Osteoblast (primary cell): Measurements from ENCODE around the gene SPATA16. TPM values are rescaled to one million over a fixed set of nuclear protein-coding genes. Genes with fewer than 3 reads are reported as not detected.

Experiments
- DNase-seq: peaks from one replicate; pipeline ENCODE4 v3.0.0; 2011; ENCODE audit warnings: low spot score, mixed read lengths; ENCODE audit not compliant: insufficient read length; ENCODE audit errors: missing footprints
- H2AFZ ChIP-seq: 2 replicates; pipeline ENCODE4 v1.6.0; 2011; ENCODE audit warnings: mild to moderate bottlenecking, low read length
- H3K27ac ChIP-seq: 2 replicates; pipeline ENCODE4 v1.5.1; 2011; ENCODE audit warnings: mild to moderate bottlenecking, low read depth, low read length, moderate library complexity
- H3K27me3 ChIP-seq: 2 replicates; pipeline ENCODE4 v1.6.0; 2012; ENCODE audit warnings: mild to moderate bottlenecking, control low read depth, inconsistent platforms, low read length, moderate library complexity; ENCODE audit not compliant: insufficient read depth
- H3K36me3 ChIP-seq: 2 replicates; pipeline ENCODE4 v1.5.1; 2011; ENCODE audit warnings: mild to moderate bottlenecking, low read length, control low read depth, moderate library complexity; ENCODE audit not compliant: insufficient read depth
- H3K4me1 ChIP-seq: 2 replicates; pipeline ENCODE4 v1.5.1; 2011; ENCODE audit warnings: mild to moderate bottlenecking, low read length, control low read depth, moderate library complexity; ENCODE audit not compliant: insufficient read depth
- H3K4me2 ChIP-seq: 2 replicates; pipeline ENCODE4 v1.6.0; 2011; ENCODE audit warnings: mild to moderate bottlenecking, low read length; ENCODE audit not compliant: insufficient read depth
- H3K4me3 ChIP-seq: fragments of 200-600 bp; sonication (generic); 3 replicates; pipeline ENCODE4 v1.5.1; 2012; ENCODE audit warnings: mild to moderate bottlenecking, low read length, inconsistent platforms; ENCODE audit not compliant: insufficient read depth
- H3K79me2 ChIP-seq: 2 replicates; pipeline ENCODE4 v1.6.0; 2012; ENCODE audit warnings: mild to moderate bottlenecking, low read length, control low read depth, inconsistent platforms; ENCODE audit not compliant: insufficient read depth
- H3K9me3 ChIP-seq: 2 replicates; pipeline ENCODE4 v1.5.1; 2011; ENCODE audit warnings: low read depth, low read length, control low read depth
- H4K20me1 ChIP-seq: 2 replicates; pipeline ENCODE4 v1.6.0; 2012; ENCODE audit warnings: mild to moderate bottlenecking, low read length, control low read depth; ENCODE audit not compliant: insufficient read depth
- total RNA-seq: library from RNA; depleted of rRNA; stranded (reverse); fragments of >200 nt; gene quantifications from 2 replicates; pipeline ENCODE4 v1.2.3, GENCODE V29; 2012
- TF ChIP-seq, protein P1 (sequence below): IDR thresholded peaks from 2 replicates; pipeline ENCODE4 v1.5.1; 2011; ENCODE audit warnings: mild to moderate bottlenecking, low read depth, low read length, moderate library complexity; ENCODE audit errors: extremely low read depth

Gene SPATA16
- total RNA-seq, 1 donor, result not detected

DNA sequence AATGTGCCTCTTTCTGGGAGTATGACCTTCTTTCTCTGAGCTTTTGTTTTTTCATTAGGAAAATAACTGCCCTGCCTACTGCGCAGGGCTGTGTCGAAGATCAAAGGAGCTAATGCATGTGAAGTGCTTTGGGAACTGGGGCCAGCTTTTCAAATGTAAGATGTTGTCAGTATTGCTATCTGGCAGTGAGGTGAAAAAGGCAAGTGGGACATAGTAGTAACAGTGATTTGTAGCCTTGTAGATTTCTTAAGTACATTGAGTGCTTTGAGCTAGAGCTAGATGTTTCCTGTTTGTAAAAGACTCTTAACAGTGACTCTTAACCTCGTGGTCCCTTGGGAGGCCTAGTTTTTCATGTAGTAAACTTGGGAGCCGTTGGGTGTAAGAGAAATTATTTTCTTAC lies 264.0 kb downstream of the SPATA16 start:
- no peak overlapping the region for H3K4me3 ChIP-seq
- no peak overlapping the region for H3K4me2 ChIP-seq
- no peaks in the 10 kb centered on the region for H3K4me1 ChIP-seq
- H3K27ac ChIP-seq, result no peak overlapping the region
- no peaks in the 10 kb centered on the region for H3K27me3 ChIP-seq
- no peak for DNase-seq
- TF ChIP-seq, protein P1, sequence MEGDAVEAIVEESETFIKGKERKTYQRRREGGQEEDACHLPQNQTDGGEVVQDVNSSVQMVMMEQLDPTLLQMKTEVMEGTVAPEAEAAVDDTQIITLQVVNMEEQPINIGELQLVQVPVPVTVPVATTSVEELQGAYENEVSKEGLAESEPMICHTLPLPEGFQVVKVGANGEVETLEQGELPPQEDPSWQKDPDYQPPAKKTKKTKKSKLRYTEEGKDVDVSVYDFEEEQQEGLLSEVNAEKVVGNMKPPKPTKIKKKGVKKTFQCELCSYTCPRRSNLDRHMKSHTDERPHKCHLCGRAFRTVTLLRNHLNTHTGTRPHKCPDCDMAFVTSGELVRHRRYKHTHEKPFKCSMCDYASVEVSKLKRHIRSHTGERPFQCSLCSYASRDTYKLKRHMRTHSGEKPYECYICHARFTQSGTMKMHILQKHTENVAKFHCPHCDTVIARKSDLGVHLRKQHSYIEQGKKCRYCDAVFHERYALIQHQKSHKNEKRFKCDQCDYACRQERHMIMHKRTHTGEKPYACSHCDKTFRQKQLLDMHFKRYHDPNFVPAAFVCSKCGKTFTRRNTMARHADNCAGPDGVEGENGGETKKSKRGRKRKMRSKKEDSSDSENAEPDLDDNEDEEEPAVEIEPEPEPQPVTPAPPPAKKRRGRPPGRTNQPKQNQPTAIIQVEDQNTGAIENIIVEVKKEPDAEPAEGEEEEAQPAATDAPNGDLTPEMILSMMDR, result no peak
- H4K20me1 ChIP-seq, result no peaks in the 10 kb centered on the region
- H3K9me3 ChIP-seq, result no peaks in the 10 kb centered on the region
- H3K36me3 ChIP-seq, result no peaks in the 10 kb centered on the region
- no peak overlapping the region for H2AFZ ChIP-seq
- no peaks in the 10 kb centered on the region for H3K79me2 ChIP-seq

DNA sequence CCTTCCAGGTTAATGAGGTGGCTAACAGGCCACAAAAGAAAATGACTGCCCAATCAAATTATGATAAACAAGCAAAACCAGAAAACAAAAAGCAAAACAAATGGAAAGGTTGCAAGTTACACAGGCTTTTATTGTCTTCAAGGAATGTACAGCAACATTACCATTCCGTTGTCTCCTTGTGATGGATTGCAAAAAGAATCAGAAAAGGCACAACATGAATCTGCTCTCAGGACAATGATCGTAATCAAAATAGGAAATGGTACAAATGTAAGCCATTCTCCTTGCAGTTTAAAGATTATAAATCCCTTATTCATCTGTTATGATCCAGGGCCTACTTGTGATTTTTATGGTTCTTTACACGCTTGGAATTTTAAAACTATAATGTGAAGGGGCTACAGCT lies 264.7 kb downstream of the SPATA16 start:
- H3K4me2 ChIP-seq, result no peak overlapping the region
- H3K9me3 ChIP-seq, result no peaks in the 10 kb centered on the region
- TF ChIP-seq, protein P1, result no peak
- H3K4me3 ChIP-seq, result no peak overlapping the region
- no peaks in the 10 kb centered on the region for H3K4me1 ChIP-seq
- no peak for DNase-seq
- H4K20me1 ChIP-seq, result no peaks in the 10 kb centered on the region
- no peaks in the 10 kb centered on the region for H3K79me2 ChIP-seq
- no peak overlapping the region for H3K27ac ChIP-seq
- H2AFZ ChIP-seq, result no peak overlapping the region
- H3K27me3 ChIP-seq, result no peaks in the 10 kb centered on the region
- no peaks in the 10 kb centered on the region for H3K36me3 ChIP-seq

DNA sequence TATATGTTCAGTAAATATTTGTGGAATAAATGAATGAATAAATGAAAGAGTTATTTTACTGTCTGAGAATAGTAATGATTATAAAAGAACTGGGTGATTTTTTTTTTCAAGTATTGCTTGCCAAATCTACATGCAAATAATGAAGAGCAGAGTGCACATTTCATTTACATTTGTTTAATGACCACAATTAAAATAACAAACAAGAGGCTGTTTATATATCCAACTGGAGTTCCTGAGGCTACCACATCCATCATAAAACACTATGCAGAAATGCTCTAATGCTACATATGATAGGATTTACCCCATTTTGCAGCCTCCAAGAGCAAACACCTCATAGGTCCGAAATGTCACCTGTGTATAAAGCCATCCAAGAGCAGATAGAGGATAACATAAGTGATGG lies 266.0 kb downstream of the SPATA16 start:
- DNase-seq, result no peak

DNA sequence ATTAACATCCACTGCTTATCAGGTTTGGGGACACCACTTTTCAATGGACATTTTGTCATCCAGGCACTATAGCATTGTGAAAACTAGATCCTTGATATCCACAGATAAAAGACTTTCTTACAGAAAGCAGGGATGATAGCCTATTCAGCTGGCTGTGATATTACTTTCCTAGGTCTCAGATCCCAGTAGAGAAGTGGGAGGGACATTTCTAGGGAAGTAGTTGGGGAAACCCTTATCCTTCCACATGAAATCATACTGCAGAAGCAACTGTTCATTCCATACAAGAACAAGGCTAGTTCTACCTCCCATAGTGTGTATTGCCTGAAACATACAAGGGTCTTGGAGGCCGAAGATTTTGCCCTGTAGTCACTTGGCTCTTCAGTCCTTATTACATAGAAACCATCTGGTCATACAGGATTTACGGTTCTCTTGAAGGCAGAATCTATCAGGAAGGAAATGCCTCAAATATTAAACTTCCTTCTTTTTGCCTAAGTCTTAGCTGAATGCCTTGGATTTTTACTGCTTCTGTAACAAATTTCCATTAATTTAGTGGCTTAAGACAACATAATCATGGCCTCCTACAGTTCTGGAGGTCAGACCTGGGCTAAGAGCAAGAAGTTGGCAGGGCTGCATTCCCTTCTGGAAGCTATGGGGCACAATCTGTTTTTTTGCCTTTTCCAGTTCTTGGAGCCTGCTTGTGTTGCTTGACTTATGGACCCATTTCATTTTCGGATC lies 271.1 kb downstream of the SPATA16 start:
- Histone ChIP-seq H4K20me1 (no peaks in the 10 kb centered on the region), H3K4me3 (no peak overlapping the region), H3K27ac (no peak overlapping the region), H3K4me1 (no peaks in the 10 kb centered on the region), H3K4me2 (no peak overlapping the region), H3K36me3 (no peaks in the 10 kb centered on the region), H3K9me3 (no peaks in the 10 kb centered on the region), H3K79me2 (no peaks in the 10 kb centered on the region), H2AFZ (no peak overlapping the region), H3K27me3 (peaks cover 3% of the 10 kb centered on the region)
- DNase-seq, result no peak
- TF ChIP-seq, protein P1, result no peak

More for the DNA sequence above, 266.0 kb downstream of the SPATA16 start:
- TF ChIP-seq, protein P1, result no peak
- Histone ChIP-seq H4K20me1 (no peaks in the 10 kb centered on the region), H3K9me3 (no peaks in the 10 kb centered on the region), H3K79me2 (no peaks in the 10 kb centered on the region), H3K4me2 (no peak overlapping the region), H3K27ac (no peak overlapping the region), H2AFZ (no peak overlapping the region), H3K4me3 (no peak overlapping the region), H3K27me3 (no peaks in the 10 kb centered on the region), H3K4me1 (no peaks in the 10 kb centered on the region), H3K36me3 (no peaks in the 10 kb centered on the region)
